NCI-H1930 (cell line): Measurements from ENCODE around the gene STAT2.
"Not testable (repeated sequence)": the region's sequence is repeated elsewhere in the genome, so short reads cannot be mapped to it uniquely, and the experiment has no call there.

Source experiments
- DNase-seq, 2 experiments: peaks; one replicate each; lab custom pipeline; 2025; lab: John Stamatoyannopoulos, UW

Gene STAT2

DNA sequence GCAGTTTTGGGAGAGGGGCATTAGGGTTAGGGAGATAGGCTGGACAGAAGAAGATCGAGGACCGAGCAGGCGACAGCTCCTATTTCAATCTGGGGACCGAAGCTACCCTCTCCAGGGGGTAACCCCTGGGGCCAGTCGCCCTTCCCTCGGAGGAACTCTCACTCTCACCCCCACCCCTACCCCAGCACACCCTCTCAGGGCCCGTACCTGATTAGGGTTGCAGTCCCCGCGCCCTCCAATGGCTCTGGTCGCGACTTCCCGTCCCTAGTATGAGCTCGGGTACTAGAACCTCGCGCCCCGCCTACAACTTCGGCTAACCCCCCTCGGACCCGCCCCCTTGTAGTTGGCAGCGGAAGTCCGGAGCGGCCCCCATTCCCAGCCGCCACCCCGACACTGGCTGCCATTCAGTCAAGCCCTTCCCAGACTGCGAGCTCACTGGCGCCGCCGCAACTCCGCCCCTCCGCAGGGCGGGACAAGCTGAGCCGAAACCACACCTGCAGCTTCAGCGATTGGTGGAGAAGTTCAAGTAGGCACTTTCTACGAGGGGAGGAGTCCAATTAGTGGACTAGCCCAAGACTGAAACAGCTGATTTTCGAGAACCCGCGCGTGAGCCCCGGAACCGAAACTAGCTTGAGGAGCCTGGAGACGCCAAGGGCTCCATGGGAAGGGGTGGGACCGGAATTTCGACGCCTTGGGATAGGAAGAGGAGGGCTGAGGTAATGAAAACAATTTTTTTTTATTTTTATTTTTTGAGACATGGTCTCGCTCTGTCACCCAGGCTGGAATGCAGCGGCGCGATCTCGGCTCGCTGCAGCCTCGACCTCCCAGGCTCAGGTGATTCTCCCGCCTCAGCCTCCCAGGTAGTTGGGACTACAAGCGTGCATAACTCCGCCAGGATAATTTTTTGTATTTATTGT, at the start of gene STAT2:
Gene STAT2, minus strand, starts transcription at position 257 of the 917 bp plus-strand sequence. CDS start 3,536 bp downstream, outside the sequence.
- DNase-seq: peak; percentile 95

DNA sequence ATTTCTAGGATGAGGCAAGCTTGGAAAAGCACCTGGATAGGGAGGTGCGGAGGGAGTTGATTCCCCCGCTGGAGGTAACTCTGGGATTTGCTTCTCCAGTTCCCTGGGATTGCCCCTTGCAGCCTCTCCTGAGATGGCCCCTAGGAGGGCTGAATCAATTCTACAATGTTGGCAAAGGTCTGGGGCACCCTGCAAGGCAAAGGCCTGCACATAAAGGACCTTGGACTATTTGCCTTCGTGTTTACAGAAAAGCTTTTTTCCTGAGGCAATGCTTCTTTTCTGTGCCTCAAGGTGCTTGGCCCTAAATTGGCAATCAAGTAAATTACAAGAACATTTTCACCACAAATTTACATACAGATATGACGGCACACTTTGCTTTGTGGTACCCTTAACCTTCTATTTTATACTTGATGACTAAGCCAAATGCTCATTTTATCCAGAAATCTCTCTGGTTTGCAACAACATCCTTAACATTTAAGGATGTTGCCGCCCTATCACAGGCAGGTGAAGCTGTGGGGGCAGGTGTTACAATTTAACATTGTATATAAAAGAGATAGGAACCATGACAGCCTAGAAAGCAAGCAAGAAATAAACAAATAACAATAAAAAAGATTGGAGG, 49.0 kb upstream of the STAT2 start:
- no peak for DNase-seq

DNA sequence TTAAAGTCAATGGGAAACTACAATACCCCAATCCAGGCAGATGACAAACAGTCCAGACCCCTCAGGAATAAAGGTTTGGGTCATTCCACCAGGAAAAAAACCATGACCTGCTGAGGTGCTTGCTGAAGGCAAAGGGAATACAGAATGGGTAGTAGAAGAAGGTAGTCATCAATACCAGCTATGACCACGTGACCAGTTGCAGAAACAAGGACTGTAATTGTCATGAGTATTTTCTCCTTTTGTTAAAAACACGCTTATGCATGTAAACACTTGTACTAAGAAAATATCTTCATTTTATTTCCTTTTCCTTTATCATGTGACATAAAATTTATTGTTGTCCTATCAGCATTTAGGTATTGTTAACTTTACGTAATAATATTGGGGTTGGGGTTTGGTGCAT, 44.3 kb upstream of the STAT2 start:
- not testable (repeated sequence) for DNase-seq

DNA sequence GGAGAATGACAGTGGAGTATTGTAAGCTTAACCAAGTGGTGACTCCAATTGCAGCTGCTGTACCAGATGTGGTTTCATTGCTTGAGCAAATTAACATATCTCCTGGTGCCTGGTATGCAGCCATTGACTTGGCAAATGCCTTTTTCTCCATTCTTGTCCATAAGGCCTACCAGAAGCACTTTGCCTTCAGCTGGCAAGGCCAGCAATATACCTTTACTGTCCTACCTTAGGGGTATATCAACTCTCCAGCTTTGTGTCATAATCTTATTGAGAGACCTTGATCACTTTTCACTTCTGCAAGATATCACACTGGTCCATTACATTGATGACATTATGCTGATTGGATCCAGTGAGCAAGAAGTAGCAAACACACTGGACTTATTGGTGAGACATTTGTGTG, 41.7 kb upstream of the STAT2 start:
- not testable (repeated sequence) for DNase-seq

DNA sequence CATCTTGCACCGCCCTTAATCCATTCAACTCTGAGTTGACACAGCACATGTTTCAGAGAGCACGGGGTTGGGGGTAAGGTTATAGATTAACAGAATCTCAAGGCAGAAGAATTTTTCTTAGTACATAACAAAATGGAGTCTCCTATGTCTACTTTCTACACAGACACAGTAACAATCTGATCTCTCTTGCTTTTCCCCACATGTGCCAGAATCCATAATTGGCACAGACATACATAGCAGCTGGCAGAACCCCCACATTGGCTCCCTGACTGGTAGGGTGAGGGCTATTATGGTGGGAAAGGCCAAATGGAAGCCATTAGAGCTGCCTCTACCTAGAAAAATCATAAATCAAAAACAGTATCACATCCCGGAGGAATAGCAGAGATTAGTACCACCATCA, 41.2 kb upstream of the STAT2 start:
- DNase-seq: not testable (repeated sequence)

DNA sequence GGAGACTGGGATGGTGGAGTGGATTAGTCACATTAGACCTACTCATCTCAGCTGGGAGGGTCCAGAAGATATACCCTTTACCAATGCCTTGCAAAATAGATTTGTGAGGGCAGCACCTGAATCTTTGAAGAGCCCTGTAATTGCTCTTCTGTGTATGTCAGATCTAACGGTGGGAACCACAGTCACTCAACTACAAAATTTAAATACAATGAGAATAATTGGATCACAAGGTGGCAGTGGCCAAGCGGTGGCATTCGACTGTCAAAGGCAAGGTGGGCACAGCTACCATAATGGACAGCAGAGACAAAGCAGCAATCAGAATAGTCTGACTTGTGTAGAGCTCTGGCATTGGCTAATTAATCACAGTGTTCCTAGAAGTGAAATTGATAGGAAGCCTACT, 39.6 kb upstream of the STAT2 start:
- not testable (repeated sequence) for DNase-seq

DNA sequence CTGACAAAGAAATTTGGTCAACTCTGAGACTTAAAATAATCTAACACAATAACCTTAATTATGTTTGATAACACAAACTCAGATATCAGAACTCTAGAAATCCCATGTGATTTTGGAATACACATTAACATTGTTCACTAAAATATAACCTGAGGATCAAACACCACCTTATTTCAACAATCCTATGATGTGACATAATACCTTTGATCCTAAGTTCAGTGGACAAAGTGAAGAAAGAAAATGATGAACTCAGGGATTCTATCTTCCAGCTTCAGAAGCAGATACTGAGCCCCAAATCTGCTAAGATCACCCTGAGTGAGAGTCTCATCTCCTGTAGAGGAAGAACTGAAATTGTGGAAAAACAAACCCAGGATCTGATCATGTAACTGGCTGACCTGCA, 38.4 kb upstream of the STAT2 start:
- no peak for DNase-seq

DNA sequence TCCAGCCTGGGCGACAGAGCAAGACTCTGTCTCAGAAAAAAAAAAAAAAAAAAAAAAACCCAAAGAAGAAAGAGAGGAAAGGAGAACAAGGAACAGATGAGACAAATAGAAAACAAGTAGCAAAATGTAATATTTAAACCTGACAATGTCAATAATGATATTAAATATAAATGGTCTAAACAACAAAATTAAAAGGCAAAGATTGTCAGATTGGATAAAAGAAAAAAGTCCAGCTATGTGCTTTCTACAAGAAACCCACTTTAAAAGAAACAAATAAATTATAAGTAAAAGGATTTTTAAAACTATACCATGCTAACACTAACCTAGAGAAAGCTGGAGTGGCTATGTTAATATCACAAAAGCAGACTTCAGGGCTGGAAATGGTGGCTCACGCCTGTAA, 32.4 kb upstream of the STAT2 start:
- no peak for DNase-seq

DNA sequence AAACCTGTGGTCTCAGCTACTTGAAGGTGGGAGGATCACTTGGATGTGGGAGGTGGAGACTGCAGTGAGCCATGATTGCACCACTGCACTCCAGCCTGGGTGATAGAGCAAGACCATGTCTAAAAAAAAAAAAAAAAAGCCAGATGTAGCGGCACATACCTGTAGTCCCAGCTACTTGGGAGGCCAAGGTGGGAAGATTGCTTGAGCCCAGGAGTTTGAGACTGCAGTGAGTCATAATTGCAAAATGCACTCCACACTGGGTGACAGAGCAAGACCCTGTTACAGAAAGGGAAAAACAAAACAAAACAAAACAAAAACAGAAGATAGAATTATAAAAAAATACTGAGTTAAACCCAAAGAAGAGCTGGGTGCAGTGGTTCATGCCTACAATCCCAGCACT, 31.8 kb upstream of the STAT2 start:
- no peak for DNase-seq

DNA sequence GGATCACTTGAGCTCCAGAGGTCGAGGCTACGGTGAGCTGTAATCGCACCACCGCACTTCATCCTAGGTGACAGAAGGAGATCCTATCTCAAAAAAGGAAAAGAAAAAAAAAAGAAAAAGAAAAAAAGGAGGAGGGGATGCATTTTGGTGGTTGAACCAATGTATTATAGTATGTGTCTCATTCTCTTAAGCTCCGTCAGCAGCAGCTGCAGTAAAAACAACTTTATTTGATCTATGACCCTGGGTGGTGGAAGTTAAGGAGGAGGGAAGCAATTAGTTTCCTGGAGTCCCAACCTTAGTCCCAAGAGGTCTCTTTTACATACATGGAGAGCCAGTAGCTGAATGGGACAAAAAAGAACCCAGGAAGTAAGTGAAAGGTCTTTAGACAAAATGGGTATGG, 29.5 kb upstream of the STAT2 start:
- no peak for DNase-seq

DNA sequence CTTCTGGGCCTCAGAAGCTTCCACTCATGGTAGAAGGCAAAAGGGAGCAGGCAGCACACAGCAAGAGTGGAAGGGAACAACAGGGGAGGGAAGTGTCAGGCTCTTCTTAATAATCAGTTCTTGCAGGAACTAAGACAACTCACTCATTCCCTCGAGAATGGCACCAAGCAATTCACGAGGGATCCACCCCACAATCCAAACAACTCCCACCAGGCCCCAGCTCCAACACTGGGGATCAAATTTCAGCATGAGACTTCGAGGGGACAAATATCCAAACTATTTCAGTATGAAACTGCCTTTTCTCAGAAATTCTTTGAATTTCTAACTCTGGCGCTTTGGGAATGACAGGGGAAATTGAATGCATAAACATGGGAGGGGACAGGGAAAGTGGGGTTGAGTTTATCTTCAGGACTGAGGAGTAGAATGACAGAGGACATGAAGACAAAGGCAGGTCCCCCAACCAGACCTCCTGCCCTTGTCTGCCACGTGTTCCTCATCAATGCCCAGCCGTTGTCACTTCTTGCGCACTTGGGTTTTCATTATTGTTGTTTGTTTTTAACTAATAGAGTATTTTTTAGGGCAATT, 27.3 kb upstream of the STAT2 start:
- no peak for DNase-seq

DNA sequence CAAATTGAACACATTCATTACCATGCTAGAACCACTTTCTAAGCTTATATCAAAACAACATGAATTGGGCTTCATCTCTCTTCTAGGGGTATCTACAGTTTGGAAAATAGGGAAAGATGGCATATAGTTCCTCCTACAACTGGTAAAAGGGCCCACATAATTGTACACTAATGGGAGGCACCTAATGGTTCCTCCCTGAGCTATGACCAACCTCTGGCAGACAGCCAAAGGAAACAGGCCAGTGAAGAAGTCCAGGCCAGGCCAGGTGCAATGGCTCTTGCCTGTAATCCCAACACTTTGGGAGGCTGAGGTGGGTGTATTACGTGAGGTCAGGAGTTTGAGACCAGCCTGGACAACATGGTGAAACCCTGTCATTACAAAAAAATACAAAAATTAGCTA, 26.0 kb upstream of the STAT2 start:
- DNase-seq: no peak

DNA sequence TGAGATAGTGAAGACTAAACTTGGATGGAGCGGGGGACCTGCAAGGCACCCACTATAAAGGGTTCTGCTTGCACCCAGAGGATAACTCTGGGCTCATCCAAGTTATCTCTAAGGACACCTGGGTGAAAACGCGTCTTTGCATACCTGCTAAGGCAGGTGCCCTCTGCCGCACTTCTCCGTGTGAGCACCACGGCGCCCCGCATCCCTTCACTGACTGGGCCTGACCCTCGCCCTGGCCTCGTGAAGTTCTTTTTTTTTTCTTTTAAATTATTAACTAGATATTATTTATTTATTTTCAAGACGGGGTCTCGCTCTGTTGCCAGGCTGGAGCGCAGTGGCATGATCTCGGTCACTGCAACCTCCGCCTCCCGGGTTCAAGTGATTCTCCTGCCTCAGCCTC, 22.7 kb upstream of the STAT2 start:
- no peak for DNase-seq

DNA sequence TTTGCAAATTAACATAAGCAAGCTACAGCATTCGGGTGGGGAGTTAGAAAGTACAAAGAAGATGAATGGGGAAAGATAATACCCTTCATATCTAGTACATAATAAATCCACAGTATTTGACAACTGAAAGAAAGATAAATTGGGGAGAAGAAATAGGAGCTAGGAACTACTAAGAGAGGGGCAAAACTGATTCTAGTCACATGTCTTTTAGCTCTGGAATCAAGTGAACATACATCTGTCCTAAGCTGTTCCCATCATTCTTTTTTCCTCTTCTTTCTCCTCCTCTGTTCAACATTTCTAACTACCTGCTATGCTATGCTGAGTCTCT, 18.0 kb upstream of the STAT2 start:
- DNase-seq: no peak

DNA sequence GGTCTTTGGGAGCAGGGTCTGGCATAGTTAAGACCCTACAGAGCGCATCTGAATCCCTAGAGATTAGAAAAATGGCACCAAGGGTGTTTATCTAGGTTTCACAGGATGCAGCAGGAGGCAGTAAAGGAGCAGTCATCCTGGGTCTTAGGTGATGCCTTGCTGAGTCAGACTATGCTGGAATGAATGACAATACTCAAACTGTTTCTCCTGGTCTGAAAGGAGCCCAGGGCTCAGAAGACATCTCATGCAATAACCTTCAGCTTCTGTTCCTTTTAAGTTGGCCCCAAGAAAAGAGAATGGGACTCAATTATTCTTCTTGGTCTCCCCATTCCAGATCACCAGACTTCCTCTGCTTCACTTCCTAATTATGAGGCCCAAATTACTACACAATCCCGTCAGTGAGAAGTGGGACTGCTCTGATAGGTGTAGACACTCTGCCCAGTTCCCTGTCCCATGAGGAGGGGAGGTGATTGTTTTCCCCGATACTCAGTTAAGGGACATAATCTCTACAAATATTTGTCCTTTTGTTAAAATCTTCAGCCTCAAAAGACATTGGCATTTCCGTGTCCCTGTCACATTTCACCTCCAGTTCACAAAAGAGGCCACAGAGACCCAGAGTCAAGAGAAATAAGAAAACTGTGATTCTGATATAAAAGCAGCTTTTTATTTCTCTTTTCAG, 17.5 kb upstream of the STAT2 start:
- no peak for DNase-seq

DNA sequence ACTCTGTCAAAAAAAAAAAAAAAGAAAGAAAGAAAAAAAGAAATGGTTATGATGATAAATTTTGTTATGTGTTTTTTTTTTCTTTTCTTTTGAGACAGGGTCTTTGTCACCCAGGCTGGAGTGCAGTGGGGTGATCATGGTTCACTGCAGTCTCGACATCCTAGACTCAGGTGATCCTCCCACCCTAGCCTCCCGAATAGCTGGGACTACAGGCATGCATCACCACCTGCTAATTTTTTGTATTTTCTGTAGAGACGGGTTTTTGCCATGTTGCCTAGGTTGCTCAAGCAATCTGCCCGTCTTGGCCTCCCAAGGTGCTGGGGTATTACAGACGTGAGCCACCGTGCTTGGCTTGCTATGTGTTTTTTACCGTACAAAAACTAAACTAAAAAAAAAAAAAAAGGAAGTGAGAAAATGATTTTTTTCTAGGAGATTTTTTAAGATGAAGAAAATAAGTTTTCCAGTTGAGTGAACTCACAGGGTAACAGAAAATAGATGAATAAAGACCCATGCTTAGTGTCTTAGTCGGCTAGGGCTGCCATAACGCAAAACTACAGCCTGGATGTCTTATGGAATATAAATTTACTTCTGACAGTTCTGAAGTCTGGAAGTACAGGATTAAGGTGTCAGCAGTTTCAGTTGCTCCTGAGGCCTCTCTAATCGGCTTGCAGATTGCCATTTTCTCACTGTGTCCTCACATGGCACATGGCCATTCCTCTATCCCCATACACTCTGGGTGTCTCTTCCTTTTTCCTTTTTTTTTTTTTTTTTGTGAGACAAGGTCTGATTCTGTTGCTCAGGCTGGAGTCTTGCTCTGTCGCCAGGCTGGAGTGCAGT, 15.9 kb upstream of the STAT2 start:
- DNase-seq: no peak

DNA sequence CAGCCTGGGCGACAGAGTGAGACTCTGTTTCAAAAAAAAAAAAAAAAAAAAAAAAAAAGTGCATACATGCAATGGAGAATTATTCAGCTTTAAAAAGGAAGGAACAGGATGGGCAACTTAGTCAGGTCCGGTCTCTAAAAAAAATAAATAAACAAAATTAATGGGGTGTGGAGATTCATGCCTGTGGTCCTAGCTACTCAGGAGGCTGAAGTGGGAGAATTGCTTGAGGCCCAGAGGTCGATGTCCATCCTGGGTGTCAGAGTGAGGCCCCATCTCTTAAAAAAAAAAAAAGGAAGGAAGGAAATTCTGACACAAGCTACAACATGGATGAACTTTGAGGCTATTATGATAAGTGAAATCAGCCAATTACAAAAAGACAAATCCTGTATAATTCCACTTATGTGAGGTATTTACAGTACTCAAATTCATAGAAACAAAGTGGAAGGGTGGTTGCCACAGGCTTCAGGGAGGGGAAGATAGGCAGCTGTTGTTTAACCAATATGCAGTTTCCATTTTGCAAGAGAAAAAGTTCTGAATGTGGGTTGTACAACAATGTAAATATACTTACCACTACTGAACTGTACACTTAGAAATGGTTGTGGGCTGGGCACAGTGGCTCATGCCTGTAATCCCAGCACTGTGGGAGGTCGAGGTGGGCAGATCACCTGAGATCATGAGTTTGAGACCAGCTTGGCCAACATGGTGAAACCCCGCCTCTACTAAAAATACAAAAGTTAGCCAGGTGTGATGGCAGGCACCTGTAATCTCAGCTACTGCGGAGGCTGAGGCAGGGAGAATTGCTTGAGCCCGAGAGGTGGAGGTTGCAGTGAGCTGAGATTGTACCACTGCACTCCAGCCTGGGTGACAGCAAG, 15.1 kb upstream of the STAT2 start:
- DNase-seq: no peak

DNA sequence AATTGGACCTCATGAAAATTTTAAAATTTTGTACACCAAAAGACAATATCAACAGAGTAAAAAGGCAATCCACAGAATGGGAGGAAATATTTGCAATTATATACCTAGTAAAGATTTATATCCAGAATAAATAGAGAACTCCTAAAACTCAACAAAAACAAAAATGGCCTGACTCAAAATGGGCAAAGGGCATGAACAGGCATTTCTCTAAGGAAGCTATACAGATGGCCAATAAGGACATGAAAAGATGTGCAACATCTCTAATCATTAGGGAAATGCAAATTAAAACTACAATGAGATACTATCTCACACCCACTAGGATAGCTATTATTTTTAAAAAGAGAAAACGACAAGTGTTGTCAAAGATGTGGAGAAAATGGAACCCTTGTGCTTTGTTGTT, 13.6 kb upstream of the STAT2 start:
- DNase-seq: no peak

DNA sequence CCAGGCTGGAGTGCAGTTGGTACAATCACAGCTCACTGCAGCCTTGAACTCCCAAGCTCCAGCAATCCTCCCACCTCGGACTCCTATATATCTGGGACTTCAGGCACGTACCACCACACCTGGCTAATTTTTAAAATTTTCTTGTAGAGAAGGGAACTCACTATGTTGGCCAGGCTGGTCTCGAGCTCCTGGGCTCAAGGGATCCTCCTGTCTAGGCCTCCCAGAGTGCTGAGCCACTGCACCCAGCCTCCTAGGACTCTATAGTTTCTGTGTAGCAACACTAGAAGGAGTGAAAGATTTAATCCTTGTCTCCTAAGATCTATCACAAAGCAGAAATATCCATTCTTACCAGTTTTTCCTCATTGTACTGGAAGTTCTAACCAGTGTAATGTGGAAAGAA, 7.0 kb upstream of the STAT2 start:
- no peak for DNase-seq

DNA sequence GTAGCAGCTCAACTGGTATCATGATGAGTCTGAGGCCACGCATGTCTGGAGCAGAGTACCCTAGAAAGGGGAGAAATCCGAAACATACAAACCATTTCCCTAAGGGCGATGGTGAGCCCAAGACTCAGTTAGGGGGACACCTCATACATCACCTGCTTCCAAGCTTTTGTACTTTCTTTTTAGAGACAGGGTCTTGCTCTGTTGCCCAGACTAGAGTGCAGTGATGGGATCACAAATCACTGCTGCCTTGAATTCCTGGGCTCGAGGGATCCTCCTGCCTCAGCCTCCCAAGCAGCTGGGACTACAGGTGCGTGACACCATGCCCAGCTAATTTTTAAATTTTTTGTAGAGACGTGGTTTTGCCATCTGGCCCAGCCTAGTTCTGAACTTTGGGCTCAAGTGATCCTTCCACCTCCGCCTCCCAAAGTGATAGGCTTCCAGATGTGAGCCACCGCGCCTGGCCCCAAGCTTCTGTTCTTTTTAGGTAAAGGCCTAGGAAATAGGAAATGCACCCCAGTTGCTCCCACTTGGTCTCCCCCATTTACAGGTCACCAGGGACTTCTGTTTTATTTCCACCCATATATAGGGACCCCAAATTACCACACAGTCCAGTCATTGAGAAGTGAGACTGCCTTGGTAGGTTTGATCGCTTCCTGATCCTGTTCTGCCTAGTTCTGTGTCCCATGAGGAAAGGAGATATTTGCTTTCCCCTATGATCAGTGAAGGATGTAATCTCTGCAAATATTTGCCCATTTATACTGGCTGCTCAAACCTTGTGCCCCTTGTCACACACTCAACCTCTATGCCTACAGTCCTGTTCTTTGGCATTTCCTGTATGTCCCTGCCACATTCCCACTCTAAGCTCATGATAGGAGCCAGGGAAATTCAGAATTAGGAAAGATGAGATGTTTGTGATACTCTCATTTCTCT, 2.5 kb upstream of the STAT2 start, which contains the start of gene APOF:
Gene APOF, minus strand, starts transcription at position 728 of the 930 bp plus-strand sequence. Its CDS starts 112 bp downstream, at position 616.
- no peak for DNase-seq
